GM21390 (cell line): Measurements from ENCODE around the gene FBXO34.
A peak's percentile ranks its signal among the peaks of the same experiment; 100 is the strongest.
"Not testable (repeated sequence)": the region's sequence is repeated elsewhere in the genome, so short reads cannot be mapped to it uniquely, and the experiment has no call there.

ENCODE experiments used
- ATAC-seq: cut with Tn5 transposase; IDR thresholded peaks from one replicate; pipeline ENCODE4 v1.9.1; 2021; ENCODE audit not compliant: unreplicated experiment

The FBXO34 gene

DNA sequence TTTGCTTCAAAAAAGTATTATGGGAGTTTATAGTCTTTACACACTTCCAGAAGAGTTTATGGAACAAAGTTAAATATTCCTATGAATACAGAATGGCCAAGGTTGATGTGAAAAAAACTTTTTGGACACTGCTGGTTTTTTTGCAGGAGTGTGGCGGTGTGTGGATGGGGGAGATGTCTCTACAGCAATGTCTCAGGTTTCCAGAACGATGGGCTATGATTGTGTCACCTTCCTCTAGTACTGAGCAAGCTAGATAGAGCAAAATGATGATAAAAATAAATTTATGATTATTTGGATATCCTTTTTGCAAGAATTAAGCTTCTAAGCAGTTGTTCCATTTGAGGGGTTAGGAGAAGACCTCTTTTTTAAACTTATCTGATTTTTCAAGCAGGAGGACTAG, 37.9 kb downstream of the FBXO34 start:
- ATAC-seq: no peak

DNA sequence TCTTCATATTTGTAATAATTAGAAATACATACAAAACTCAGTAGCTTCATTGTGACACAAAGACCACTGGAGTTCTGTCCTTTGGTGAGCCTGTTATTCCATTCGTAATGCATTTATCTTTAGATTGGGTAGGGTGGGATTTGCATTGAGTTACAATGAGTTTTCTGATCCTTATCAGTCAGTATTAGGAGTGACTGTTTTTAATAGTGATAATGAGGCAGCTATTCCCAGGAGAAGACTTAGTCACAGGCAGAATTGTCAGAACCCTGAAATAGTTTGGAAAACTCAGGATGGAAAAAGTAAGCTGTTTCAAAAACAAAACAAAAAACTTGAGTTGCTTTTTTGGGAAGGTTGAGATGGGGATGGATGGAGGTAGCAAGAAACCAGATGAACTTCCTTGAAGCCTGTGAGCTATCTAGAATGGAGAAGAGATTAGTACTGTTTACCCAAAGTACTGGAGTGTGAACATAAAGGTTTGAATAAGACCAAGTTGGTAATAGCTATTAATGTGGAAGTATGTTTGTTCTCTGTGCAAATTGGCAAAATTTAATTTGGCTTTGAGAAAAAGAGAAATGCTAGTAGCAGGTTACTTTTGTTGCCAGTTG, 38.6 kb downstream of the FBXO34 start:
- no peak for ATAC-seq

DNA sequence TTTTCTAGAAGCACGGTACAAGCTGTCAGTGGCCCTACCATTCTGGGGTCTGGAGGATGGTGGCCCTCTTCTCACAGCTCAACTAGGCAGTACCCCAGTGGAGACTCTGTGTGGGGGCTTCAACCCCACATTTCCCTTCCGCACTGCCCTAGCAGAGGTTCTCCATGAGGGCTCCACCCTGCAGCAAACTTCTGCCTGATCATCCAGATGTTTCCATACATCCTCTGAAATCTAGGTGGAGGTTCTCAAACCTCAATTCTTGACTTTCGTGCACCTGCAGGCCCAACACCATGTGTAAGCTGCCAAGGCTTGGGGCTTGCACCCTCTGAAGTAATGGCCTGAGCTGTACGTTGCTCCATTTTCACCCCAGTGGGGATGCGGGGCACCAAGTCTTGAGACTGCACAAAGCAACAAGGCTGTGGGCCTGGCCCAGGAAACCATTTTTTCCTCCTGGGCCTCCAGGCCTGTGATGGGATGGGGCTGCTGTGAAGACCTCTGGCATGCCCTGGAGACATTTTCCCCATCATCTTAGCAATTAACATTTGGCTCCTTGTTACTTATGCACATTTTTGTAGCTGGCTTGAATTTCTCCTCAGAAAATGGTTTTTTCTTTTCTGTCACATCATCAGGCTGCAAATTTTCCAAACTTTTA, 41.3 kb downstream of the FBXO34 start:
- not testable (repeated sequence) for ATAC-seq

DNA sequence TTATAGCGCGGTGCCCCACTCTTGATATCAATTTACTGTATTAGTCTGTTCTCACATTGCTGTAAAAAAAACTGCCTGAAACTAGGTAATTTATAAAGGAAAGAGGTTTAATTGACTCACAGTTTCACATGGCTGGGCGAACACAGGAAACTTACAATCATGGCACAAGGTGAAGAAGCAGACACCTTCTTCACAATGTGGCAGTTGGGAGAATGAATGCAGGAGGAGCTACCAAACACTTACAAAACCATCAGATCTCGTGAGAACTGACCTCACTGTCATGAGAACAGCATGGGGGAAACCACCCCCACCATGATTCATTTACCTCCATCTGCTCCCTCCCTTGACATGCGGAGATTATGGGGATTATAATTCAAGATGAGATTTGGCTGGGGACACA, 42.3 kb downstream of the FBXO34 start:
- ATAC-seq: no peak

DNA sequence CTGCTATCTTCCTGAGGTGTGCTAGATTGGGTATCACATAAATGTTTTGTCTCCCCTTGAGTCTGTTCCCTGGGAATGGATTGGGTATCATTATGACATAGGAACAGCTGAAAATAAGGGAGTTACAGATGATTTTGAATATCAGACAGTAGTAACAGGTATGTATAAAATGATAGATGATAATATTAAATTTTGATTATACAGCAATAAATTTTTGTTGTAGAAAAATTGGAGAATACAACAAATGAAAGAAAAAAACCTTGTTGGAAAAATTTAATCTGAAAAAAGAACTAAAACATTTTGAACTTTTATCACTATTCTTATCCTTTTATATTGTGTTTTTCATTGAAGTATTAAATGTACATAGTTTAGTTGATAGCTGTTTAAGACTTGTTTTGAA, 43.2 kb downstream of the FBXO34 start:
- ATAC-seq: no peak

DNA sequence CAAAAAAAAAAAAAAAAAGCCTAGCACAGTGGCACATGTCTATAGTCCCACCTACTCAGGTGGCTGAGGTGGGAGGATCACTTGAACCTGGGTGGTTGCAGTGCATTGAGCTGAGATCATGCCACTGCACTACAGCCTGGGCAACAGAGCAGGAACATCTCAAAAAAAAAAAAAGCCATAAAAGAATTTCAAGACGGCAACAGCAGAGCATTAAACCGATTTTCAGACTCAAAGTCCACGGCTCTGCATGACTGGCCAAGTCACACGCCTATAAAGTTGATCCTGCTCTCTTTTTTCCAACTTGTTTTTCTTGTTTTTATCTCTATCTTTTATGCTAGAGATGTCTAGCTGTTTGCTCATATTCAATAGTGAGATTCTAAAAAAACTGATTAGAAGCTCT, 45.3 kb downstream of the FBXO34 start:
- no peak for ATAC-seq

DNA sequence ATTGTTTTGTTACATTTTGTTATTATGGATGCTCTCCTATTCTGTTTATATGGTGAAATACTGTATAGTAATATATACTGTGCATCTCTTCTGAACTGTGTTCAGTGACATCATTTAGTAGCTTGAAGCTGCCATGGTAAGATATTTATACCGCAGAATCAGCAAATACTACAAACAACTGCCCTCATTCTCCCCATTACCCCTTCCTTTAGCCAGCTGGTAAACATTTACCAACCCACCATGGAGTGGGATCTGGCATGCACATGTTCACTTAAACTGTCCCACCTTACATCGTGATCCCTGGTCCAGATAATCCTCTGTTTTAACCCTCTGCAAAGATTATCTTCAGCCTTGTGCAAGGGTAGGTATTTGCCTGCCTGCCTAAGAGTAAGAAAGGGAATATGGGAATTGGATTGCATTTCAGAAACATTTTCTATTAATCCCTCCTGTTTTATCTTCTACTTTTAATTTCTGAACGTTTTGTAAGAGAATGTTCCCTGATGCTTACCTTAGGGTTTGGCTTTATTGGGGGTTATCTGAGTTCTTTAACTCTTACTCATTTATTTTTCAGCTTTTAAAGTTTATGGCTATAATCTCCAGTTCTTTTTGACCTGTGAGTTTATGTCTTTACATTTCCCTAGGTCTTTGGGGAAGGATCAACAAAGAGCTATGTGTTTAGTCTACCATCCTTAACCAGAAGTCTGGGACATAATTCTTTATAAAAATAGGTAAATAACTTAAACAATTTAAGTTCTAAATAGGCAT, 46.5 kb downstream of the FBXO34 start:
- ATAC-seq: no peak

DNA sequence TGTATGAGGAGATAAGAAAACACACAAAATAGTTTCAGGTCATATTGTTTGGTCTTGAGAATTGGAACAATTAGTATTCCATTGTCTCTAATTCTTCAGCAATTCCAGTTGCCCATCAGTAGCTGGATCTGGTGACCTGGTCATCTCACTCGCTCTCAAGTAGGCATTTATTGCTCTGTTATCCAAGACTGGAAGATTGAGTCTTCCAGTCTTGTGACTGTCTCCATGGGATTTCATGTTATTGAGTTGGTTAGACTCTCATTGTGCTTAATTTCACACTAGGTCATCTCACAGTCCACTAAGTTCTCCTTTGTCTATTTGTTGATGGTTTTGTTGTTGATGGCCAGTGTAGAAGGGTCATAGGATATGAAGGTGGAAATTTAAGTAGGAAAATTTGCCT, 47.5 kb downstream of the FBXO34 start:
- ATAC-seq: no peak

DNA sequence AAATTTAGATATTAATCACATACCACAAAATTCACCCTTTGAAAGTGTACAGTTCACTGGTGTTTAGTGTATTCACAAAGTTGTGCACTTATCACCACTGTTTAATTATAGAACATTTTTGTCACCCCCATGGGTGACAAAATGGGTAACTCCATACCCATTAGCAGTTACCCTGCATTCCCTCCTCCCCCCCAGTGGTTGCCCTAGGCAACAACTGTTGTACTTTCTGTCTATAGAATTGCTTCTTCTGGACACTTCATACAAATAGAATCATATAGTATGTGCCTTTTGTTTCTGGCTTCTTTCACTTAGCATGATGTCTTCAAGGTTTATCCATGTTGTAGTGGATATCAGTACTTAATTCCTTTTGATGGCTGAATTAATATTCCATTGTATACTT, 52.7 kb downstream of the FBXO34 start:
- ATAC-seq: no peak

DNA sequence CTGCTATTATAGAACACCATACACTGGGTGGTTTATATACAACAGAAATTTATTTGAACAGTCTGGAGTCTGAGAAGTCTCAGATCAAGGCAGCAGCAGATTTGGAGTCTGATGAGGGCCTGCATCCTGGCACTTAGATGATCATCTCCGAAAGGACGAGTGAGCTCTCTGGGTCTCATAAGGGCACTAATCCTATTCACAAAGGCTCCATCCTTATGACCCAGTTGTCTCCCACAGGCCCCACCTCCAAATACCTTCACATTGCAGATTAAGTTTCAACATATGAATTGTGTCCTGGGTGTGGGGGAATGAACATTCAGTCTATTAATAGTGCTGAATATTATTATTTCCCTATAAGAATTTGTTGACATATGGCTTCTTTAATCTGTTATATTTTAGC, 53.6 kb downstream of the FBXO34 start:
- ATAC-seq: no peak

DNA sequence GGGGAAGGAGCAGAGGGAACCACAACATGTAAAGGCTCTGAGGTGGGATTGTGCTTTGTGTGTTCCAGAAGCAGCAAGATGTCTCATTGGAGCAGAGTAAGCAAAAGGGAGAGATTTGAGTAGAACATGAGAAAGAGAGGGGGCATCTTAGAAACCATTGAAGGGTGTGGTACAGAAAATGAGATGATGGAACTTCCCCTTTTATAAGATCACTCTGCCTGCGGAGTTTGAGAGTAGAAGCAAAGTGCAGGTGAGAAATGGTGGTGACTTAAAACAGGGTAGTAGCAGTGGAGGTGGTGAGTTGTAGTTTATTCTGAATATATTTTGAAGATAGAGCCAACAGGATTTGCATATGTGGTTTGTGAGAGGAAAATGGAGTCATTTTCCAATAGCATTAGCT, 56.0 kb downstream of the FBXO34 start:
- ATAC-seq: peak; percentile 88

DNA sequence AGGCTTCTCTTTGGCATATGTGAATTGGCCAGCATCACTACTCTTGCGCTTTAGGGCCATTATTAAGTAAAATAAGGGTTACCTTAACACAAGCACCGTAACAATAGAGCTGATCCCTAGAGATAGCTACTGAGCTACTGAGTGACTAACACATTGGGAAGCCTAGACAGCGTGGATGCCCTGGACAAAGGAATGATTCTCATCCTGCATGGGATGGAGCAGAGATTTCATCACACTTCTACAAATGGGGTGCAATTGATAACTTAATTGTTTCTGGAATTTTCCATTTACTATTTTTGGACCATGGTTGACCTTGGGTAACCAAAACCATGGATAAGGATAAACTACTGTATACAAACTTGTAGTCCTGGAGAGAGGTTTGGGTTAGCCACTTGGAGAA, 57.1 kb downstream of the FBXO34 start:
- ATAC-seq: no peak

DNA sequence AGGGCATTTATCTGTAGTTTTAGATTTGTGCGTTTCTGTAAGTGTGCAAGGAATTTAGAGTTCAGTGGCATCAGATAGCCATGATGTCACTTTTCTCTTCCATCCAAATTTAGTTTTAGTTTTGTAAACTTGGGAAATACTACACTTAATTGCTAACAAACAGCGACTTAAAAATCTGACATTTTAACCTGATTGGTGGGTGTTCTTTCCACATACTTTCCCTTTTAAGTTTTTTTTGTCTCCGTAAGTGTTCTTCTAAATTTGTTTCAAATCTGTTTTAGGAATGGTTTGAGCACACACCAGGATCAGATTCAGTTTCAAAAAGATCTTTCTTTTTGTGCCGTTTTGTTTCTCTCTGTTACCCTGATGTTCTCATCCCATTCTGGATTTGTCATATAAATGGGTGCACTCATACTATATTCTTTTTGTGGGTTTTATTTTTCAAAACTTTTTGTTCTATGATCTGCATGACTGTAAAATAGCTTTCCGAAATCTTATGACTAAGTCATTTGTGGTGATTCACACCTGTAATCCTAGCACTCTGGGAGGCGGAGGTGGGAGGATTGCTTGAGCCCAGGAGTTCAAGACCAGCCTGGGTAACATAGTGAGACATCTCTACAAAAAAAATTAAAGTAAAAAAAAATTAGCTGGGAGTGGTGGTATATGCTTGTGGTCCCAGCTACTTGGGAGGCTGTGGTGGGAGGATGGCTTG, 58.9 kb downstream of the FBXO34 start:
- no peak for ATAC-seq

DNA sequence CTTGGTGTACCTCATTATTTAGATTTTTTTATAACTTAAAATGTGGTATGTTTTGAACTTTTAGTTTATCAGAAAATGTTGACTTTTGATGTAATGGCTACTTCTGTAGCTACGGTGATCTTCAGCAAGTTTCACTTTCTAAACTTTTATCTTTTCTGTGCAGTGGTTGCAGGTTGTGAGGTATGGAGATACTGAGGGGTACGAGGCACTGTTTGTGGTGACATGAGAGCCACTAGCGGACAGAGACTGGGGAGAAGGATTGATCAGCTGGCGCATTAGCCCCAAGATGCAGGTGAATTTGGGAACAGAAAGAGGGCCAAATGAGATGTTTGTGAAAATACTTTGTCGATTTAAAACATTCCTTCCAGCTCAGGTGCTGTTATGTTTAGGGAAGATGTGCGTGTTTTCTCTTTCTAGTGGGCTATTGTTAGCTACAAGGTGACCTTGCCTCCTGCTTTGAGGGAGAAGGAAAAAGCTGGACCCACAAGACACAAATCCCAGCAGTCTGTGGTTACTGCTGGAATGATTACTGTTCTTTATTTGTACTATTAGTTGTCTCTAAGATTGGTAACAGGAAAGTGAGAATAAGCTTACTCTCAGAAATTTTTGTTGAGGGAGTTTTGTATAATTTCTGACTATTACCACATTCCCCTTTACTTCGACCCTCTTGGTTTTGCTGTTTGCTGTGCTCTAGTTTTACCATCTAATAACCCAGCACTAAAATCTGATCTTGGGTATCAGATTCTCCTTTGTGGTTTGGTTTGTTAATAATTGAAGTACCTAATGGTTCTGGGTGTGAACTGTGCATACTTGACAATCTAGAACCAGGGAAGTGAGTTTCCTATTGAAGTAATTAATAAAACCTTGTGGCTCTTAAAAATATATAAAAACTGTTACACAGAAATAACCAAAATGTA, 61.7 kb downstream of the FBXO34 start:
- ATAC-seq: peak; percentile 61

DNA sequence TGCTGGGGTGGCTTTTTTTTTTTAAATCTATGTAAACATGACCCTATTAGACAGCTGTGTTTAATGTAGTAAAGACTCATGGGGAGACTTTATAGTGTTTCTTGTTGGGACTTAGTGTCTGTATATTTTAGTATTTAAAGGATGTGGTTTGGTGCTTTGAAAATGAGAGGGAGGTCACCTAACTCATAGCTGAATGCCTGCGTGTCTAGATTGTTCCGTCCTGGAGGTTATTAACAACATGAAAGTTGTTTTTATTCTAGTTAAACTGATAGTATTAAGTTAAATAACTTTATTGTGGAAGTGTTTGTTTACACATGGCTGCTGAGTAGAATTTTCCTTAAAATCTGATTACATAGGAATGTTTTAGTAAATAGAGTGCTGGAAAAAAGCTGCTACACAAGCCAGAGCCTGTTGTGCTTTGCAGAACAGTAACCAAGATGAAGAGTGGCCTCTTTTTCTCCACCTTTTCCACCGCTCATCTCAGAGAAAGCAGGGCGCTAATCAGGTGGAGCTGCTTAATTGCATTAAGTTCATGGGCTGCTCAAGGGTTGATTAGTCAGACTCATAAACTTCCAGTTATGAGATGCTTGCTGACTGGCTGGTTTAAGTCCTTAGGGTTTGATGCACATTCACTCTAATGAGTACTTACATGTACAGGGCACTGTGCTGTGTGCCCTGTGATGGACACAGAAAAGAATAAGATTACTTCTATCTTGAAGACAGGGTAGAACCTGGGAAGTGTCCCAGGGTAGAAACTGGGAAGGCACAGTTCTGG, 62.7 kb downstream of the FBXO34 start:
- ATAC-seq: peak; percentile 49

DNA sequence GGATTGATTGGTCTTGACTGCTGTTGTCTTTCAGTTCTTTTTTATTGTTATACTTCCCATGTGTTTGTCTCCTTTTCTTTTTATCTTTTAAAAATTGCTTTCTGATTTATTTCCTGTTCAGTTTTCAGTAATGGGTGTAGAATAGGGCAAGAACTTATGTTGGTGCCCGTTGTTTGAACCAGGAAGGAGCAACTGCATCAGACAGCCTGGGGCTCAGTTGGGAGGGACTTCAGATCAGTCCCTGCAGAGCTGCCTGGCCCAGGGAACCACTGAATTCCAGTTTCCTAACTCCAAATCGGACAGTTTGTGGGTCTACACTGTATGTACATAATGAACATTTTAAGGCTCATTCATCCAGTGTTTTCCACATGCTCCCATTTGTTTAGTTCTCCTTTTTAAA, 64.9 kb downstream of the FBXO34 start:
- no peak for ATAC-seq

DNA sequence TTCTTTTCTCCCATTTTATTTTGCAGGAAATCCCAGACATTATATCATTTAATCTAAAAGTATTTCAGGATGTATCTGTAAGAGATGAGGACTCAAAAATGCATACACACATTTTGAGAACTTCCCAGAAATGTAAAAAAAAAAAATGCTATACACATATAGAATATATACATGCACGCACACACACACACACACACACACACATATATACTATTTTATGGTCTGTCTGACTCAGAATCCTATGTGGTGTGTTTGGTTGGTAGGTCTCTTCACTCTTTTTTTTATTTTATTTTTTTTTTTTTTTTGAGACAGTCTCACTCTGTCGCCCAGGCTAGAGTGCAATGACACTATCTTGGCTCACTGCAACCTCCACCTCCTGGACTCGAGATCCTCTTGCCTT, 65.5 kb downstream of the FBXO34 start:
- ATAC-seq: no peak

DNA sequence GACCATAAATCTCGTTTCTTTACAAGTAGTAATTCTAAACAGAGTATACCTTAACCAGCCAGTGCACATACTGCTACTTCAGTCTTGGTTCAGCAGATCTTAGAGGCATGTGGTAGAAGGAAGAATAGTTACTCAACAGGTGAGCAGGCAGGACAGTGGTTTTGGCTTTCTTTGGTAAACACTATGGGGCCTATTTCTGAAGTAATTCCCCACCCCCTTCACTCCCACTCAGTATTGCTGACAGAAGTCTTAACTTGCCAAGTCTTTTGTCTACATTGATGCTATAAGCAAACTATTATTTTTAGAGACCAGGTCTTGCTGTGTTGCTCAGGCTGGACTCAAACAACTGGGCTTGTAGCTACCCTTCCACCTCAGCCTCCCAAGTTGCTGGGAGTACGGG, 68.5 kb downstream of the FBXO34 start:
- peak; percentile 69 for ATAC-seq

DNA sequence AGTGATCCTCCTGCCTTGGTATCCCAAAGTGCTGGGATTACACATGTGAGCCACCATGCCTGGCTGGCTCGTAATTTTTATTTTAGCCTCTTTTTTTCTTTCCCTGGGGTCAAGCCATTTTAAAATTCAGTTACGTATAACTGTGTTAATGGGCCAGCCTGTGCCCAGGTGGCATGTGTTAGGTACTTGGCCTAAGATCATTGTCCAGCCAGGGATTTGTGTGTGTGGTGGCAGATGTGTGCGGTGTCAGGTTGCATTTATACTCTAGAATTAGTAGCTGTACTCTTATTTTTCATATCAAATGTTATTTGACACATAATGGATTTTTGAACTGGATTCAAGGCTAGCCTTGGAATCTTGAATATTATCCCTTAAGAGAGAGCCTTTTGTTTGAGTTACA, 69.3 kb downstream of the FBXO34 start:
- ATAC-seq: no peak

DNA sequence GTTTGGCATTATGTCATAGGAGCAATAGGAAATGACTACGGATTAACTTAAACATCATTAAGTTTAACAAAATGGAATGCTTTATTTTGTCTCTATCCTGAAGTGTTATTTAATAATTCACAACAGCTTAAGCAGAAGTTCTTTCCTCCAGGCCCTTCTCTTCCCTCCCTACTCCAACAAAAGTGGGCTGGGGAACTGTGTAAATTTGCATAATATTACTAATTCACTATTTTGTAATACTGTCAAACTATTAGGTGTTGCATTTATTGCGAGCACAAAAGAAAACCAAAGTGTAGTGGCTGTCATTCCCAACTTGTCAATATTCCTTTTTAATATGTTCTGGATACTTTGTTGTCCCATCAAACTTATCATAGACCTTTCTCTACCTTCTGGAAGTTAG, 70.6 kb downstream of the FBXO34 start:
- ATAC-seq: no peak
